GM18505 (cell line): ENCODE results near the gene LUM.
A peak's percentile ranks its signal among the peaks of the same experiment; 100 is the strongest.

Experiments used
- ATAC-seq: cut with Tn5 transposase; IDR thresholded peaks from one replicate; pipeline ENCODE4 v1.9.1; 2021; ENCODE audit not compliant: unreplicated experiment
- POLR2A ChIP-seq: IDR thresholded peaks from 4 replicates; pipeline ENCODE4 v1.6.1; 2011; ENCODE audit warnings: borderline replicate concordance; ENCODE audit not compliant: insufficient read depth, insufficient read length; ENCODE audit errors: extremely low read depth

Gene LUM

GRCh38 chr12:91127751-91128150 lies 16.5 kb upstream of the LUM start:
- TF ChIP-seq POLR2A = no peak
- no peak for ATAC-seq

DNA sequence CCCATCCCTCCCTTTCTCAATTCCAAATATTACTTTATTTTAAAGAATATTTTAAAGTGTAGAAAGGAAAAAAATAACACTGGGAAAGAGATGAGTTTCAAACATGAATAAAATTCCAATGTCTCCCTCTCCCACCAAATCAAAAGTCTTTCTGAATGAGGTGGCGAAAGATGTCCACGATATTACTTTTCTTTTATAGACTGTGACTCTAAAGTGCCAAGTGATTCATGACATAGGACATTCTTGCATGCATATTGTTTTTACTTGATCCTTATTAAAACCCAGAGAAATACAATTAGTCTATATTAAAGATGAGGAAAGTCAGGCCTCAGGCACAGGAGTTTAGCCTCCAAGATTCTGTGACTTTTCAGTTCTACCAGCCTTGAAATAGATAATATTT lies 16.0 kb upstream of the LUM start:
- no peak for TF ChIP-seq POLR2A
- no peak for ATAC-seq

GRCh38 chr12:91126516-91126915 lies 15.2 kb upstream of the LUM start:
- TF ChIP-seq POLR2A = no peak
- ATAC-seq = no peak

DNA sequence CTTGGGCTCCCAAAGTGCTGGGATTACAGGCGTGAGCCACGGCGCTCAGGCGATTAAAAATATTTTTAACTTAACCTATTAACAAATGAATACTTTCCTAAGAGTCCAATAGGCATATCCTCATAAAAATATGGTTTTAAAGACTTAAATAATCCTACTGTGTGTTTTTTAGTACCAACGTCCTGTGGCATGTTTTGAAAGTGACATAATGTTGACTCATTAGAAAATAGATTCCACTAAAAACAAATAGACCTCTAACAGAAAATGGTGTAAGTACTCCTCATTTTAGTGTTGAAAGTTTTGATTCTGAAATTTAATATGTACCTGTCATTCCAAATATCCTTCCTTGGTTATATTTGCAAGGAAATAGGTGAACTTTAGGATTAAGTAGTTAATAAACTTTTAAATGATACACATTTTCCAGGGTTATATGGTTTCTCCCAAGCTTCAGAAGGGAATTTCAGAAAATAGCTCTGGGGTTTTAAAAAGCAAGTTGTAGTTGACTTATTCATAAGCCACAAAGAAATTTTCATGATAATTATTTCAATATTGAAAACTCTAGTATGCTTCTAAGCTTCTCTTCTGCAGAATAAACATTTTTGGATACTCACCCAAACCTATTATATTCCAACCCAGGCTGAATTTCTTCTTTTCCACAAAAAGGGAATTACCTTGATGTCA lies 12.1 kb upstream of the LUM start:
- no peak for TF ChIP-seq POLR2A
- ATAC-seq = no peak

- TF ChIP-seq POLR2A = no peak
- no peak for ATAC-seq
Measured at GRCh38 chr12:91120781-91121180, 9.5 kb upstream of the LUM start.

GRCh38 chr12:91119089-91119488 lies 7.8 kb upstream of the LUM start:
- TF ChIP-seq POLR2A = no peak
- ATAC-seq = no peak

GRCh38 chr12:91113621-91114020 lies 2.3 kb upstream of the LUM start:
- no peak for ATAC-seq
- TF ChIP-seq POLR2A = no peak

GRCh38 chr12:91110311-91110924 lies 876 bp downstream of the LUM start:
- no peak for TF ChIP-seq POLR2A
- ATAC-seq = no peak

DNA sequence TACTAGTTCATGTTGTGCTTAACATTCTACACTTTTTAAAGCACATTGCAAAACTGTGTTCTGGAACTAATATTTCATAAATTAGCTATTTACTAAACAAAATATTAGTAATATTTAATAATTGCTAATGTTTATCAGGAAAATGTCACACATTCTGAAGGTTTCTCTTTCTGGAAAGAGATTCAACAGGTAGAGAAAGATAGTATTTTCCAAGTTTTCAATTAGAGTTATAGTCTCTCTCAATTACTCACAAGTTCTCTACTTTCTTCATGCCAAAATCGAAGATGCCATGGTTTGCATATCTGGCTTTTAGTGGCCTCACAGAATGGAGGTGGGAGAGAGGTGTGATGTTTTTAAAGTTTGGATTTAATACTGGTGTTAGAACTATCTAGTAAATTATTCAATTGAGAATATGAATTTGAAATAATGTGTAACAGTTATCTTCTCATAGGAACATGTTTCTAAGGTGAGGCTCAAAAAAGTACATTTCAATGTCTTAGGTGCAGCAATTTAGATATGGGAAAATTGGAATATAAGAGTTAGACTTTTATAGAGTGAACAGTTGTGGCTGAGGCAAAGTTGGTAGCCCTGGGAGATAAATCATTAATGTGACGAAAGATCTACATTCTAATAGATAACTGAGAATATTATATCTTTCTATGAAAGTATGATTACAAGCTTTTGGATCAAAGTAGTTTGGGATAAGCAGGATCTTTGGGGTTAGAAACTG lies 1.5 kb downstream of the LUM start:
- no peak for ATAC-seq
- no peak for TF ChIP-seq POLR2A

- TF ChIP-seq POLR2A = no peak
- peak; percentile 80 for ATAC-seq
Measured at GRCh38 chr12:91109148-91109564, 2.1 kb downstream of the LUM start.

GRCh38 chr12:91108196-91108755 lies 3.0 kb downstream of the LUM start:
- ATAC-seq = no peak
- no peak for TF ChIP-seq POLR2A

DNA sequence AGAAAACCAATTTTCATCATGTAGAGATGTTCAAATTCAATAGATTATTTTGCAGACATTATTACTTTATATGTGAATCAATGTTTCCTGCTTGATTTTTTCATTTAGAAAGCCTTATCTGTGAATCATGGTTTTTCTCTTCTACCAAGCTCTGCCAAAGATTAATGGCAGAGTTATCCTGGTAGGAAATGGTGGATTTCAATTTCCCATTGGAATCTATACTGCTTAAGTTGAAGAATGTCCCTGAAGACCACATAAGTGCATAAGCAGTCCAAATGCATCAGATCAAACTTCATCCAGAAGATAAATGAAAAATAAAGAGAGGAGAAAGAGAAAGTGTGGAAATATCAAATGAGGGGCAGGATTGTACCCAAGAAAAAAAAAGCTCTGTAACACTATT lies 5.0 kb downstream of the LUM start:
- TF ChIP-seq POLR2A = no peak

DNA sequence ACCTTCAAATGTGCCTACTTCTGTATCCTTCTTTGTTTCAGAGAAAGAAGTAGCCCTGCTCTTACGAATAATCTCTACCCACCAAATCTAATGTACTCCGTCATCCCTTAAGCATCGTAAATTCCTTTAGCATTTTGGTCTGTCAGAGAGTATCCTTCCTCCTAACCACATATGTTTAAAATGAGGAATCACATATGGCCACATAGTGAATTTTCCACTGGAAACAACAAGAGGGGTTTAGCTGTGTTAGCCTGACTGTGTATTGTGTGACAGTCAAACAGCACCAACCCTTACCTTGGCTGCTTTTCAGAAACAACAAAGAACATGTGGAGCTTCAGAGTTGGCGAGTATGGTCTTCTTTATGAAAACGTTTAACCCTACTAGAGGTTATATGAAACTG lies 5.5 kb downstream of the LUM start:
- no peak for ATAC-seq

More for the DNA sequence above, 5.0 kb downstream of the LUM start:
- ATAC-seq = no peak

More for the DNA sequence above, 5.5 kb downstream of the LUM start:
- TF ChIP-seq POLR2A = no peak
